HEK293 (cell line): Measurements from ENCODE around the gene SERPINB2.

Source experiments
- GLIS2 ChIP-seq: fragments of 450-650 bp; formaldehyde crosslinking; IDR thresholded peaks from 2 replicates; pipeline ENCODE4 v1.5.1; 2016; ENCODE audit warnings: missing biosample characterization, missing genetic modification characterization
- HOXC10 ChIP-seq: sonication (generic); formaldehyde crosslinking; IDR thresholded peaks from 2 replicates; pipeline ENCODE4 v1.8.1; 2023; ENCODE audit warnings: mild to moderate bottlenecking, missing genetic modification reagents
- KLF1 ChIP-seq: fragments of 450-650 bp; formaldehyde crosslinking; IDR thresholded peaks from 2 replicates; pipeline ENCODE4 v1.5.1; 2016; ENCODE audit warnings: missing biosample characterization, missing genetic modification characterization
- KLF7 ChIP-seq: fragments of 450-650 bp; formaldehyde crosslinking; IDR thresholded peaks from 2 replicates; pipeline ENCODE4 v1.5.1; 2016; ENCODE audit warnings: missing biosample characterization, missing genetic modification characterization, borderline replicate concordance
- SCRT1 ChIP-seq: fragments of 450-650 bp; formaldehyde crosslinking; IDR thresholded peaks from 2 replicates; pipeline ENCODE4 v1.5.1; 2016; ENCODE audit warnings: missing biosample characterization, missing genetic modification characterization, borderline replicate concordance
- SCRT2 ChIP-seq: fragments of 450-650 bp; formaldehyde crosslinking; IDR thresholded peaks from 2 replicates; pipeline ENCODE4 v1.5.1; 2016; ENCODE audit warnings: missing biosample characterization, missing genetic modification characterization
- TCF7L2 ChIP-seq: IDR thresholded peaks from 2 replicates; pipeline ENCODE4 v1.6.1; 2011; ENCODE audit warnings: low read depth, mild to moderate bottlenecking, inconsistent platforms, low read length, moderate library complexity, borderline replicate concordance
- YY1 ChIP-seq: fragments of 450-650 bp; formaldehyde crosslinking; IDR thresholded peaks from 2 replicates; pipeline ENCODE4 v1.5.1; 2018; ENCODE audit warnings: missing biosample characterization, missing genetic modification characterization
- ZBTB8A ChIP-seq: fragments of 450-650 bp; formaldehyde crosslinking; IDR thresholded peaks from 2 replicates; pipeline ENCODE4 v1.5.1; 2016; ENCODE audit warnings: missing biosample characterization, missing genetic modification characterization
- ZNF121 ChIP-seq: fragments of 450-650 bp; formaldehyde crosslinking; IDR thresholded peaks from 2 replicates; pipeline ENCODE4 v1.5.1; 2016; ENCODE audit warnings: missing biosample characterization, missing genetic modification characterization
- ZNF169 ChIP-seq: fragments of 450-650 bp; formaldehyde crosslinking; IDR thresholded peaks from 2 replicates; pipeline ENCODE4 v1.5.1; 2016; ENCODE audit warnings: missing biosample characterization, missing genetic modification characterization
- ZNF2 ChIP-seq: fragments of 450-650 bp; formaldehyde crosslinking; IDR thresholded peaks from 2 replicates; pipeline ENCODE4 v1.5.1; 2016; ENCODE audit warnings: missing biosample characterization, missing genetic modification characterization
- ZNF416 ChIP-seq: fragments of 450-650 bp; formaldehyde crosslinking; IDR thresholded peaks from 2 replicates; pipeline ENCODE4 v1.5.1; 2016; ENCODE audit warnings: missing biosample characterization, missing genetic modification characterization
- ZNF555 ChIP-seq: fragments of 450-650 bp; formaldehyde crosslinking; conservative IDR thresholded peaks from 2 replicates; pipeline ENCODE4 v1.5.1; 2017; ENCODE audit warnings: missing biosample characterization, mild to moderate bottlenecking, missing genetic modification characterization, inconsistent platforms
- ZNF792 ChIP-seq: fragments of 450-650 bp; formaldehyde crosslinking; IDR thresholded peaks from 2 replicates; pipeline ENCODE4 v1.5.1; 2016; ENCODE audit warnings: missing biosample characterization, missing genetic modification characterization
- TF ChIP-seq, protein P1 (sequence below): sonication (generic); formaldehyde crosslinking; IDR thresholded peaks from 2 replicates; pipeline ENCODE4 v1.8.1; 2022; ENCODE audit warnings: mild to moderate bottlenecking, moderate library complexity, missing genetic modification reagents
- TF ChIP-seq, protein P2 (sequence below): fragments of 450-650 bp; formaldehyde crosslinking; IDR thresholded peaks from 2 replicates; pipeline ENCODE4 v1.5.1; 2016; ENCODE audit warnings: missing biosample characterization, missing genetic modification characterization
- TF ChIP-seq, protein P3 (sequence below): fragments of 450-650 bp; formaldehyde crosslinking; IDR thresholded peaks from 2 replicates; pipeline ENCODE4 v1.5.1; 2016; ENCODE audit warnings: missing biosample characterization, missing genetic modification characterization
- TF ChIP-seq, protein P4 (sequence below): fragments of 450-650 bp; formaldehyde crosslinking; IDR thresholded peaks from 2 replicates; pipeline ENCODE4 v1.5.1; 2016; ENCODE audit warnings: missing biosample characterization, missing genetic modification characterization
- TF ChIP-seq, protein P5 (sequence below): fragments of 450-650 bp; formaldehyde crosslinking; IDR thresholded peaks from 2 replicates; pipeline ENCODE4 v1.5.1; 2016; ENCODE audit warnings: missing biosample characterization, missing genetic modification characterization
- TF ChIP-seq, protein P6 (sequence below): fragments of 450-650 bp; formaldehyde crosslinking; IDR thresholded peaks from 2 replicates; pipeline ENCODE4 v1.5.1; 2016; ENCODE audit warnings: missing biosample characterization, missing genetic modification characterization, borderline replicate concordance
- TF ChIP-seq, protein P7 (sequence below): fragments of 450-650 bp; formaldehyde crosslinking; conservative IDR thresholded peaks from 2 replicates; pipeline ENCODE4 v1.5.1; 2016; ENCODE audit warnings: low read depth, missing biosample characterization, missing genetic modification characterization

The SERPINB2 gene

DNA sequence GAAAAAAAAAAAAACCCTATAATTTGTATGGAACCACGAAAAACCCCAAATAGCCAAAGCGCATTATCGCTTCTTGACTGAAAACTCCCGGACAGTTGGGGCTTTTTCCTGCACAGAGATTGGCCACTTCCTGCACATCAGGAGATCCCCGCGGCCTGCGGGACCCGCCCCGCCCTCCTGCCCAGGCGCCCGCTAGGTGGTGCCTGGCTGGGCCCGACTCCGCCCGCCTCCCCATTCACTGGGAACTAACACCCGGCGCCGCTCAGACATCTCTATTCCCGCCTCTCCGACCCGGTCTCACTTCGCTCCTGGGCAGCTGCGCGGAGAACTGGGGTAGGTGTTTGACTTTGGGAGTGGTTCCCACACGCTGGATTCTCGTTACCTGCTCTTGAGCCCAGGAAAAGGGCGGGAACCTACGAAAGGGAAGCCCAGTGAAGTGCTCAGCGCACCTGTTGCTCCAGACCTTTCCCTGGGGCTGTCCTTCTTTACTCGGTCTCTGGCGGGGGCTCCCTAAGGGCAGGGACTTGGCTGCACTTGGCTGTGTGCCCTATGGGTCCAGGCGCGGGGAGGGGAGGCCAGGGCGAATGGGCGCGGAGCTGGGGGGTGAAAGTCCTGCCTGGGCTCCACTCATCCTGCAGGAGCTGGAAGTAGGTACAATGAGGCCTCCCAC, 61.7 kb downstream of the SERPINB2 start, which contains the start of gene HMSD (continued):
- TF ChIP-seq, protein P1, sequence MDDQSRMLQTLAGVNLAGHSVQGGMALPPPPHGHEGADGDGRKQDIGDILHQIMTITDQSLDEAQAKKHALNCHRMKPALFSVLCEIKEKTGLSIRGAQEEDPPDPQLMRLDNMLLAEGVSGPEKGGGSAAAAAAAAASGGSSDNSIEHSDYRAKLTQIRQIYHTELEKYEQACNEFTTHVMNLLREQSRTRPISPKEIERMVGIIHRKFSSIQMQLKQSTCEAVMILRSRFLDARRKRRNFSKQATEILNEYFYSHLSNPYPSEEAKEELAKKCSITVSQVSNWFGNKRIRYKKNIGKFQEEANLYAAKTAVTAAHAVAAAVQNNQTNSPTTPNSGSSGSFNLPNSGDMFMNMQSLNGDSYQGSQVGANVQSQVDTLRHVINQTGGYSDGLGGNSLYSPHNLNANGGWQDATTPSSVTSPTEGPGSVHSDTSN (CRISPR knock-in tag): no peak
- TF ChIP-seq HOXC10 (CRISPR knock-in tag) (no peak), KLF7 (tag by site-specific recombination) (no peak), KLF1 (tag by site-specific recombination) (no peak), ZNF169 (tag by site-specific recombination) (no peak), TCF7L2 (no peak), ZNF416 (tag by site-specific recombination) (no peak), ZNF121 (tag by site-specific recombination) (no peak), ZNF792 (tag by site-specific recombination) (no peak), SCRT2 (tag by site-specific recombination) (peak; percentile 99), SCRT1 (tag by site-specific recombination) (peak; percentile 91), ZNF555 (tag by site-specific recombination) (no peak), ZBTB8A (tag by site-specific recombination) (peak; percentile 64), GLIS2 (tag by site-specific recombination) (peak; percentile 61), ZNF2 (tag by site-specific recombination) (no peak), YY1 (tag by site-specific recombination) (no peak)
- TF ChIP-seq, protein P2, sequence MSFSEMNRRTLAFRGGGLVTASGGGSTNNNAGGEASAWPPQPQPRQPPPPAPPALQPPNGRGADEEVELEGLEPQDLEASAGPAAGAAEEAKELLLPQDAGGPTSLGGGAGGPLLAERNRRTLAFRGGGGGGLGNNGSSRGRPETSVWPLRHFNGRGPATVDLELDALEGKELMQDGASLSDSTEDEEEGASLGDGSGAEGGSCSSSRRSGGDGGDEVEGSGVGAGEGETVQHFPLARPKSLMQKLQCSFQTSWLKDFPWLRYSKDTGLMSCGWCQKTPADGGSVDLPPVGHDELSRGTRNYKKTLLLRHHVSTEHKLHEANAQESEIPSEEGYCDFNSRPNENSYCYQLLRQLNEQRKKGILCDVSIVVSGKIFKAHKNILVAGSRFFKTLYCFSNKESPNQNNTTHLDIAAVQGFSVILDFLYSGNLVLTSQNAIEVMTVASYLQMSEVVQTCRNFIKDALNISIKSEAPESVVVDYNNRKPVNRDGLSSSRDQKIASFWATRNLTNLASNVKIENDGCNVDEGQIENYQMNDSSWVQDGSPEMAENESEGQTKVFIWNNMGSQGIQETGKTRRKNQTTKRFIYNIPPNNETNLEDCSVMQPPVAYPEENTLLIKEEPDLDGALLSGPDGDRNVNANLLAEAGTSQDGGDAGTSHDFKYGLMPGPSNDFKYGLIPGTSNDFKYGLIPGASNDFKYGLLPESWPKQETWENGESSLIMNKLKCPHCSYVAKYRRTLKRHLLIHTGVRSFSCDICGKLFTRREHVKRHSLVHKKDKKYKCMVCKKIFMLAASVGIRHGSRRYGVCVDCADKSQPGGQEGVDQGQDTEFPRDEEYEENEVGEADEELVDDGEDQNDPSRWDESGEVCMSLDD (tag by site-specific recombination): no peak
- TF ChIP-seq, protein P3, sequence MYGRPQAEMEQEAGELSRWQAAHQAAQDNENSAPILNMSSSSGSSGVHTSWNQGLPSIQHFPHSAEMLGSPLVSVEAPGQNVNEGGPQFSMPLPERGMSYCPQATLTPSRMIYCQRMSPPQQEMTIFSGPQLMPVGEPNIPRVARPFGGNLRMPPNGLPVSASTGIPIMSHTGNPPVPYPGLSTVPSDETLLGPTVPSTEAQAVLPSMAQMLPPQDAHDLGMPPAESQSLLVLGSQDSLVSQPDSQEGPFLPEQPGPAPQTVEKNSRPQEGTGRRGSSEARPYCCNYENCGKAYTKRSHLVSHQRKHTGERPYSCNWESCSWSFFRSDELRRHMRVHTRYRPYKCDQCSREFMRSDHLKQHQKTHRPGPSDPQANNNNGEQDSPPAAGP (tag by site-specific recombination): no peak
- TF ChIP-seq, protein P4, sequence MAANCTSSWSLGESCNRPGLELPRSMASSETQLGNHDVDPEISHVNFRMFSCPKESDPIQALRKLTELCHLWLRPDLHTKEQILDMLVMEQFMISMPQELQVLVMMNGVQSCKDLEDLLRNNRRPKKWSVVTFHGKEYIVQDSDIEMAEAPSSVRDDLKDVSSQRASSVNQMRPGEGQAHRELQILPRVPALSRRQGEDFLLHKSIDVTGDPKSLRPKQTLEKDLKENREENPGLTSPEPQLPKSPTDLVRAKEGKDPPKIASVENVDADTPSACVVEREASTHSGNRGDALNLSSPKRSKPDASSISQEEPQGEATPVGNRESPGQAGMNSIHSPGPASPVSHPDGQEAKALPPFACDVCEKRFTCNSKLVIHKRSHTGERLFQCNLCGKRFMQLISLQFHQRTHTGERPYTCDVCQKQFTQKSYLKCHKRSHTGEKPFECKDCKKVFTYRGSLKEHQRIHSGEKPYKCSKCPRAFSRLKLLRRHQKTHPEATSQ (tag by site-specific recombination): no peak
- TF ChIP-seq, protein P5, sequence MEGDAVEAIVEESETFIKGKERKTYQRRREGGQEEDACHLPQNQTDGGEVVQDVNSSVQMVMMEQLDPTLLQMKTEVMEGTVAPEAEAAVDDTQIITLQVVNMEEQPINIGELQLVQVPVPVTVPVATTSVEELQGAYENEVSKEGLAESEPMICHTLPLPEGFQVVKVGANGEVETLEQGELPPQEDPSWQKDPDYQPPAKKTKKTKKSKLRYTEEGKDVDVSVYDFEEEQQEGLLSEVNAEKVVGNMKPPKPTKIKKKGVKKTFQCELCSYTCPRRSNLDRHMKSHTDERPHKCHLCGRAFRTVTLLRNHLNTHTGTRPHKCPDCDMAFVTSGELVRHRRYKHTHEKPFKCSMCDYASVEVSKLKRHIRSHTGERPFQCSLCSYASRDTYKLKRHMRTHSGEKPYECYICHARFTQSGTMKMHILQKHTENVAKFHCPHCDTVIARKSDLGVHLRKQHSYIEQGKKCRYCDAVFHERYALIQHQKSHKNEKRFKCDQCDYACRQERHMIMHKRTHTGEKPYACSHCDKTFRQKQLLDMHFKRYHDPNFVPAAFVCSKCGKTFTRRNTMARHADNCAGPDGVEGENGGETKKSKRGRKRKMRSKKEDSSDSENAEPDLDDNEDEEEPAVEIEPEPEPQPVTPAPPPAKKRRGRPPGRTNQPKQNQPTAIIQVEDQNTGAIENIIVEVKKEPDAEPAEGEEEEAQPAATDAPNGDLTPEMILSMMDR (tag by site-specific recombination): 0 out of 2 replicates have a peak, but pooled peaks have one; percentile 31
- TF ChIP-seq, protein P6, sequence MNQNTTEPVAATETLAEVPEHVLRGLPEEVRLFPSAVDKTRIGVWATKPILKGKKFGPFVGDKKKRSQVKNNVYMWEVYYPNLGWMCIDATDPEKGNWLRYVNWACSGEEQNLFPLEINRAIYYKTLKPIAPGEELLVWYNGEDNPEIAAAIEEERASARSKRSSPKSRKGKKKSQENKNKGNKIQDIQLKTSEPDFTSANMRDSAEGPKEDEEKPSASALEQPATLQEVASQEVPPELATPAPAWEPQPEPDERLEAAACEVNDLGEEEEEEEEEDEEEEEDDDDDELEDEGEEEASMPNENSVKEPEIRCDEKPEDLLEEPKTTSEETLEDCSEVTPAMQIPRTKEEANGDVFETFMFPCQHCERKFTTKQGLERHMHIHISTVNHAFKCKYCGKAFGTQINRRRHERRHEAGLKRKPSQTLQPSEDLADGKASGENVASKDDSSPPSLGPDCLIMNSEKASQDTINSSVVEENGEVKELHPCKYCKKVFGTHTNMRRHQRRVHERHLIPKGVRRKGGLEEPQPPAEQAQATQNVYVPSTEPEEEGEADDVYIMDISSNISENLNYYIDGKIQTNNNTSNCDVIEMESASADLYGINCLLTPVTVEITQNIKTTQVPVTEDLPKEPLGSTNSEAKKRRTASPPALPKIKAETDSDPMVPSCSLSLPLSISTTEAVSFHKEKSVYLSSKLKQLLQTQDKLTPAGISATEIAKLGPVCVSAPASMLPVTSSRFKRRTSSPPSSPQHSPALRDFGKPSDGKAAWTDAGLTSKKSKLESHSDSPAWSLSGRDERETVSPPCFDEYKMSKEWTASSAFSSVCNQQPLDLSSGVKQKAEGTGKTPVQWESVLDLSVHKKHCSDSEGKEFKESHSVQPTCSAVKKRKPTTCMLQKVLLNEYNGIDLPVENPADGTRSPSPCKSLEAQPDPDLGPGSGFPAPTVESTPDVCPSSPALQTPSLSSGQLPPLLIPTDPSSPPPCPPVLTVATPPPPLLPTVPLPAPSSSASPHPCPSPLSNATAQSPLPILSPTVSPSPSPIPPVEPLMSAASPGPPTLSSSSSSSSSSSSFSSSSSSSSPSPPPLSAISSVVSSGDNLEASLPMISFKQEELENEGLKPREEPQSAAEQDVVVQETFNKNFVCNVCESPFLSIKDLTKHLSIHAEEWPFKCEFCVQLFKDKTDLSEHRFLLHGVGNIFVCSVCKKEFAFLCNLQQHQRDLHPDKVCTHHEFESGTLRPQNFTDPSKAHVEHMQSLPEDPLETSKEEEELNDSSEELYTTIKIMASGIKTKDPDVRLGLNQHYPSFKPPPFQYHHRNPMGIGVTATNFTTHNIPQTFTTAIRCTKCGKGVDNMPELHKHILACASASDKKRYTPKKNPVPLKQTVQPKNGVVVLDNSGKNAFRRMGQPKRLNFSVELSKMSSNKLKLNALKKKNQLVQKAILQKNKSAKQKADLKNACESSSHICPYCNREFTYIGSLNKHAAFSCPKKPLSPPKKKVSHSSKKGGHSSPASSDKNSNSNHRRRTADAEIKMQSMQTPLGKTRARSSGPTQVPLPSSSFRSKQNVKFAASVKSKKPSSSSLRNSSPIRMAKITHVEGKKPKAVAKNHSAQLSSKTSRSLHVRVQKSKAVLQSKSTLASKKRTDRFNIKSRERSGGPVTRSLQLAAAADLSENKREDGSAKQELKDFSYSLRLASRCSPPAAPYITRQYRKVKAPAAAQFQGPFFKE (tag by site-specific recombination): no peak
- TF ChIP-seq, protein P7, sequence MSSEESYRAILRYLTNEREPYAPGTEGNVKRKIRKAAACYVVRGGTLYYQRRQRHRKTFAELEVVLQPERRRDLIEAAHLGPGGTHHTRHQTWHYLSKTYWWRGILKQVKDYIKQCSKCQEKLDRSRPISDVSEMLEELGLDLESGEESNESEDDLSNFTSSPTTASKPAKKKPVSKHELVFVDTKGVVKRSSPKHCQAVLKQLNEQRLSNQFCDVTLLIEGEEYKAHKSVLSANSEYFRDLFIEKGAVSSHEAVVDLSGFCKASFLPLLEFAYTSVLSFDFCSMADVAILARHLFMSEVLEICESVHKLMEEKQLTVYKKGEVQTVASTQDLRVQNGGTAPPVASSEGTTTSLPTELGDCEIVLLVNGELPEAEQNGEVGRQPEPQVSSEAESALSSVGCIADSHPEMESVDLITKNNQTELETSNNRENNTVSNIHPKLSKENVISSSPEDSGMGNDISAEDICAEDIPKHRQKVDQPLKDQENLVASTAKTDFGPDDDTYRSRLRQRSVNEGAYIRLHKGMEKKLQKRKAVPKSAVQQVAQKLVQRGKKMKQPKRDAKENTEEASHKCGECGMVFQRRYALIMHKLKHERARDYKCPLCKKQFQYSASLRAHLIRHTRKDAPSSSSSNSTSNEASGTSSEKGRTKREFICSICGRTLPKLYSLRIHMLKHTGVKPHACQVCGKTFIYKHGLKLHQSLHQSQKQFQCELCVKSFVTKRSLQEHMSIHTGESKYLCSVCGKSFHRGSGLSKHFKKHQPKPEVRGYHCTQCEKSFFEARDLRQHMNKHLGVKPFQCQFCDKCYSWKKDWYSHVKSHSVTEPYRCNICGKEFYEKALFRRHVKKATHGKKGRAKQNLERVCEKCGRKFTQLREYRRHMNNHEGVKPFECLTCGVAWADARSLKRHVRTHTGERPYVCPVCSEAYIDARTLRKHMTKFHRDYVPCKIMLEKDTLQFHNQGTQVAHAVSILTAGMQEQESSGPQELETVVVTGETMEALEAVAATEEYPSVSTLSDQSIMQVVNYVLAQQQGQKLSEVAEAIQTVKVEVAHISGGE: no peak
